Neuron (in vitro differentiated cells): Measurements from ENCODE around the gene GNAQ.
A peak's percentile ranks its signal among the peaks of the same experiment; 100 is the strongest.
"Not testable (repeated sequence)": the region's sequence is repeated elsewhere in the genome, so short reads cannot be mapped to it uniquely, and the experiment has no call there.

Experiments
- H2AFZ ChIP-seq: one replicate; pipeline ENCODE4 v1.6.1; 2013; ENCODE audit warnings: low read depth, mild to moderate bottlenecking, inconsistent platforms, low read length, moderate library complexity
- H3K27me3 ChIP-seq: one replicate; pipeline ENCODE4 v1.6.1; 2013; ENCODE audit warnings: low read length; ENCODE audit not compliant: insufficient read depth
- H3K36me3 ChIP-seq: one replicate; pipeline ENCODE4 v1.6.1; 2013; ENCODE audit warnings: low read length; ENCODE audit not compliant: insufficient read depth
- H3K4me1 ChIP-seq: one replicate; pipeline ENCODE4 v1.6.1; 2013; ENCODE audit warnings: low read length; ENCODE audit not compliant: insufficient read depth
- H3K4me3 ChIP-seq: 2 replicates; pipeline ENCODE4 v1.5.1; 2013; ENCODE audit warnings: mild to moderate bottlenecking, low read length, moderate library complexity
- H3K9me3 ChIP-seq: one replicate; pipeline ENCODE4 v1.6.1; 2013; ENCODE audit warnings: low read length

GNAQ gene

DNA sequence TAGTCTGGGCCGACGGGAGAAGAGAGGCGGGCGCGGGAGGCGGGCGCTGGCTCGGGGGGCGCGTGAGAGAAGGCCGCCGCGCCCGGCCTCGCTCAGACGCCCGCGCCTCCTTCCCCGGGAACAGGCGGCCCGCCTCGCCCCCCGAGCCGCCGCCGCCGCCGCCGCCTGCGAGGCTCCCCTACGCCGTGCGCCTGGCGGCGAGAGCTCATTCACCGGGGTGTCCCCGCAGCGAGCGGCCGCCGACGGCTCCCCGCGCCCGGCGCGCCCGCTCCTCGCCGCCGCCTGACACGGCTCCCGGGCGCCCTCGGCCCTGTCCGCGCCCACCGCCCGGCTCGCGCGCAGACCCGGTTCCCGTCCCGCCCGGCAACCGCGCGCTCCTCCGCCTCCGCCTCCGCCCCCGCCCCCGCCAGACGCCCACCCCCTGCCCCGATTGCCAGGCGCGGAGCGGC, at the start of gene GNAQ:
TSS of gene GNAQ (minus strand) at position 368 of the 449 bp plus-strand sequence. CDS start 576 bp downstream, outside the sequence.
- Histone ChIP-seq H3K4me1 (peaks cover 27% of the 10 kb centered on the region), H3K27me3 (no peaks in the 10 kb centered on the region), H3K36me3 (no peaks in the 10 kb centered on the region), H3K9me3 (no peaks in the 10 kb centered on the region), H2AFZ (peak within 1 kb of the TSS; percentile 93), H3K4me3 (peak within 1 kb of the TSS; percentile 72)

GRCh38 chr9:78074385-78075291, 43.0 kb upstream of the GNAQ start:
- no peak overlapping the region for H2AFZ ChIP-seq
- peaks cover 3% of the 10 kb centered on the region for H3K9me3 ChIP-seq
- H3K27me3 ChIP-seq: no peaks in the 10 kb centered on the region
- no peaks in the 10 kb centered on the region for H3K36me3 ChIP-seq
- no peaks in the 10 kb centered on the region for H3K4me1 ChIP-seq
- no peak overlapping the region for H3K4me3 ChIP-seq

GRCh38 chr9:78073722-78074121, 42.1 kb upstream of the GNAQ start:
- Histone ChIP-seq H3K4me3 (no peak overlapping the region), H3K27me3 (no peaks in the 10 kb centered on the region), H2AFZ (no peak overlapping the region), H3K9me3 (peaks cover 3% of the 10 kb centered on the region), H3K36me3 (no peaks in the 10 kb centered on the region), H3K4me1 (no peaks in the 10 kb centered on the region)

DNA sequence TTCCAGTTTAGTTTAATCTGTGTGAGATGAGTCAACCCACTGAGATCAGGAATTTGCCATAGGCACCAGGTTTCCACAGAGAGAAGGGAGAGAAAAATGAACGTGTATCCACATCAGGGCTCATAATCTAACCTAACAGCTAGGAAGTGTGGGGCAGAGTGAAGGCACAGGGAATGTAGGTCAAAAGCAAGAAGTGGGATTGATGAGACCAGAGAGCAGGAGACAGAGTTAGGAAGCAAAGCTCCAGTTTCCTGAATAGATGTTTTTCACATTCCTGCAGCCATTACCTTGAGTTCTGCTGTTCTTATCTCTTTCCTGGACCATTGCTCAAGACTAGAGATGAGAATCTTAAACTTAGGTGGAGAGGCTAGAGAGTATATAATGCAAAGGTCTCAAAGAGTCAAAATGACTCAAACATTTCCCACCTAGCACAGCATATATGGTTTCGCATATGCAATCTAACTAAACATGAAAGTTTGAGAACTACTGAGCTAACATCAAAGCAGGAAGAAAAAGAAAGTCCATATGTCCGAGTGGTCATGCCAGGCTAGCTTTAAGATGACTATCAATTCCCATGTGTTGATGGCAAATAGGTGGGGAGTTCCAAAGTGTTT, 41.1 kb upstream of the GNAQ start:
- no peaks in the 10 kb centered on the region for H3K4me1 ChIP-seq
- H3K4me3 ChIP-seq: no peak overlapping the region
- H2AFZ ChIP-seq: no peak overlapping the region
- H3K36me3 ChIP-seq: no peaks in the 10 kb centered on the region
- peaks cover 3% of the 10 kb centered on the region for H3K9me3 ChIP-seq
- no peaks in the 10 kb centered on the region for H3K27me3 ChIP-seq

DNA sequence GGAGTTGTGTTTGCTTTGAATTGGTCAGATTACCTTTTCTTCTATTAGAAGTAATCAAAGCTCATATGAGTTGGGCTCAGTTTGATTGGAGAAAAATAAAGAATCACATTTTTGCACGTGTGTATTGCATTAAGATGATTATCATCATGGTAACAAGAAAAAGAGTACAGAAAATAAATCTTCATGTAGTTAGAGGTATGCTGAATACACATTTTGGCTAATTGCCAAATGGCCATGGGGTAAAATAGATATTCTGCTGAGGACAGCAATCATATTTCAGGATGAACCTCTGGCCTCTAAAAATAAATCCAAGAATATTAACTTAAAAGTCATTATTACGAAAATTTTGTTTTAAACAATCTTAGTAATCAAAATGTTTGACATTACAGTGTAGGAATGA, 38.9 kb upstream of the GNAQ start:
- Histone ChIP-seq H2AFZ (no peak overlapping the region), H3K4me1 (no peaks in the 10 kb centered on the region), H3K9me3 (peaks cover 3% of the 10 kb centered on the region), H3K4me3 (no peak overlapping the region), H3K27me3 (no peaks in the 10 kb centered on the region), H3K36me3 (no peaks in the 10 kb centered on the region)

DNA sequence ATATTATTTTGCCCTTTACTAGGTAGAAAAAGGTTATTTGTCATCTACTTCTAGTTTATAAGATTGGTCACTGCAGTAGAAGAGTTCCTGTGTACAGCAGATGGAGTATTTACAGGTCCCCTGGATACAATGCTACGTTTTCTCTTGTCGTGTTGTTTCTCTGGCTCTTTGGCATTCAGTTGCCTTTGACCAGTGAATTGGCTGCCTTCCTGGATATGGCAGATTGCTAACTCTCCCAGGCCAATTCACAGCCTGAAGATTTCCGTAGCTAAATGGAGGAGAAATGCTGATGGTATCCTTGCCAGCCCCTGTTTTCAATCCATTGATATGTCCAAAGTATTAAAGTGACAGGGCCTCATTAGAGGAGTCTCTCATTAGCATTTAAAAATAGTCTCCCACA, 32.5 kb upstream of the GNAQ start:
- Histone ChIP-seq H3K27me3 (no peaks in the 10 kb centered on the region), H3K36me3 (no peaks in the 10 kb centered on the region), H2AFZ (no peak overlapping the region), H3K4me1 (no peaks in the 10 kb centered on the region), H3K9me3 (no peaks in the 10 kb centered on the region), H3K4me3 (no peak overlapping the region)

GRCh38 chr9:78062710-78063109, 31.1 kb upstream of the GNAQ start:
- Histone ChIP-seq H3K36me3 (no peaks in the 10 kb centered on the region), H3K9me3 (no peaks in the 10 kb centered on the region), H3K4me1 (no peaks in the 10 kb centered on the region), H3K27me3 (no peaks in the 10 kb centered on the region), H3K4me3 (no peak overlapping the region), H2AFZ (no peak overlapping the region)

DNA sequence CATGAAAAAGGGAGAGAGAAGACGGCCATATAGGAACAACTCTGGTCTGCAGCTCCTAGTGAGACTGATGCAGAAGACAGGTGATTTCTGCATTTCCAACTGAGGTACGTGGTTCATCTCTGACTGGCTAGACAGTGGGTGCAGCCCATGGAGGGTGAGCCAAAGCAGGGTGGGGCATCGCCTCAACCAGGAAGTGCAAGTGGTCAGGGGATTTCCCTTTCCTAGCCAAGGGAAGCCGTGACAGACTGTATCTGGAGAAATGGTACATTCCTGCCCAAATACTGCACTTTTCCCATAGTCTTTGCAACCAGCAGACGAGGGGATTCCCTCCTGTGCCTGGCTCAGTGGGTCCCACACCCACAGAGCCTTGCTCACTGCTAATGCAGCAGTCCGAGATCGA, 22.6 kb upstream of the GNAQ start:
- H3K4me1 ChIP-seq, H2AFZ ChIP-seq, H3K4me3 ChIP-seq, H3K9me3 ChIP-seq, H3K36me3 ChIP-seq, H3K27me3 ChIP-seq: not testable (repeated sequence)

DNA sequence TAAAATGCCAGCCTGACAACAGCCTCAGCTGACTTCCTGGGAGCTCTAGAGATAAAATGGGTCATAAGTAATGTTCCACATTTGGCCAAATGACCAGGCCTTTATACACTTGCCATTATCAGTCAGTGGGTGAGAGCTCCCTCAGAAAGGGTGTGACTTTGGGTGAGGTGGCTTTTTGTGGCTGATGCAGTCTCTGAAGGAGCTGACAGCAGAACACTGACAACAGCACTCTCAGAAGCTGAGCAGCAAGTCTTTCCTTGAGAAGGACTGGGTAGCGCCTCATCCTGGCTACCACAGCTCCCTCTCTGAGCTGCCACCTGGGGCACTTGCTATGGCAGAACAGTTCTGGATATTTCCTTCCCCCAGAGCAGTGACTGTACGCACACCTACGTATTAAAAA, 22.0 kb upstream of the GNAQ start:
- H3K9me3 ChIP-seq: no peaks in the 10 kb centered on the region
- no peaks in the 10 kb centered on the region for H3K4me1 ChIP-seq
- peaks cover 2% of the 10 kb centered on the region for H3K27me3 ChIP-seq
- no peak overlapping the region for H3K4me3 ChIP-seq
- no peaks in the 10 kb centered on the region for H3K36me3 ChIP-seq
- H2AFZ ChIP-seq: no peak overlapping the region

- no peaks in the 10 kb centered on the region for H3K4me1 ChIP-seq
- no peak overlapping the region for H2AFZ ChIP-seq
- H3K36me3 ChIP-seq: no peaks in the 10 kb centered on the region
- H3K9me3 ChIP-seq: no peaks in the 10 kb centered on the region
- H3K4me3 ChIP-seq: no peak overlapping the region
- H3K27me3 ChIP-seq: peaks cover 2% of the 10 kb centered on the region
Measured at GRCh38 chr9:78050421-78050820, 18.8 kb upstream of the GNAQ start.

DNA sequence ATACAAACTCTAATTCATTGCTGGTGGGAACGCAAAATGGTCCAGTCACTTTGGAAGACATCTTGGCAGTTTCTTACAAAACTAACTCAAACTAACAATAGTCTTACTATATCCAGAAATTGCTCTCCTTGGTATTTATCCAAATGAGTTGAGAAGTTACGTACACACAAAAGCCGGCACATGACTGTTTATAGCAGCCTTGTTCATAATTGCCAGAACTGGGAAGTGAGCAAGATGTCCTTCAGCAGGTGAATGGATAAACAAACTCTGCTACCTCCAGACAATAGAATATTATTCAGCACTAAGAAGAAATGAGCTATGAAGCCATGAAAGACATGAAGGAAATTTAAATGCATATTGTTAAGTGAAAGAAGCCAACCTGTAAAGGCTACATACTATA, 17.9 kb upstream of the GNAQ start:
- H3K9me3 ChIP-seq: no peaks in the 10 kb centered on the region

GRCh38 chr9:78047106-78047505, 15.5 kb upstream of the GNAQ start:
- Histone ChIP-seq H3K36me3 (no peaks in the 10 kb centered on the region), H2AFZ (no peak overlapping the region), H3K4me3 (no peak overlapping the region), H3K27me3 (peaks cover 2% of the 10 kb centered on the region), H3K4me1 (no peaks in the 10 kb centered on the region), H3K9me3 (no peaks in the 10 kb centered on the region)

More for the DNA sequence above, 17.9 kb upstream of the GNAQ start:
- H3K4me1 ChIP-seq: no peaks in the 10 kb centered on the region
- H3K27me3 ChIP-seq: peaks cover 2% of the 10 kb centered on the region
- no peak overlapping the region for H3K4me3 ChIP-seq
- H3K36me3 ChIP-seq: no peaks in the 10 kb centered on the region
- H2AFZ ChIP-seq: no peak overlapping the region

DNA sequence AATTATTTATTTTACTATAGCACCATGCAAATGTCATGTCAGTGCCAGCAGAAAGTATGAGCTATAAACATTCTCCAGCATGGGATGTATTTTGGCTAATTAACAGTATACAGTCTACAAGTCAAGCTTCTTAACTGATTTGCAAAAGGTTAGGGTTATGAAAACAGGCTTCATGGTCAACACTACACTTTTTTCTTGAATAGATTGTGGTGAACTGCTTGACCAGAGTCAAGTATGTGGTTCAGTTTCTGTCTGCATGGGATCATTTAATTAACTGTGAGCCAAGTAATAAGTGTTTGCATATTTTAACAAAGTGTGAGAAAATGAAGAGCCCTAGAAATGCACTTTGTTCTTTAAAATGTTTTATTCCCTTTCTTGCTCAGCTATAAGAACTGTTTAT, 14.5 kb upstream of the GNAQ start:
- H3K4me1 ChIP-seq: no peaks in the 10 kb centered on the region
- H3K36me3 ChIP-seq: no peaks in the 10 kb centered on the region
- no peaks in the 10 kb centered on the region for H3K27me3 ChIP-seq
- H2AFZ ChIP-seq: no peak overlapping the region
- H3K4me3 ChIP-seq: no peak overlapping the region
- no peaks in the 10 kb centered on the region for H3K9me3 ChIP-seq
